K562 (cell line): ENCODE measurements around the gene PCK2. TPM values are rescaled to one million over a fixed set of nuclear protein-coding genes. Genes with fewer than 3 reads are reported as not detected.

Experiments
- ATF1 ChIP-seq, 2 experiments: fragments of 450-650 bp in 1 of 2; IDR thresholded peaks; 2 replicates each; pipeline ENCODE4 v1.6.1; 2016; ENCODE audit warnings: missing compliant biosample characterization in 1 of 2, missing genetic modification characterization in 1 of 2
- BCOR ChIP-seq: fragments of 450-650 bp; IDR thresholded peaks from 2 replicates; pipeline ENCODE4 v1.6.1; 2016
- ELF4 ChIP-seq: fragments of 450-650 bp; formaldehyde crosslinking; IDR thresholded peaks from 2 replicates; pipeline ENCODE4 v1.4.0; 2022; ENCODE audit warnings: missing genetic modification characterization
- ERF ChIP-seq: fragments of 450-650 bp; formaldehyde crosslinking; IDR thresholded peaks from 2 replicates; pipeline ENCODE4 v1.4.0; 2020; ENCODE audit warnings: mild to moderate bottlenecking, mixed read lengths
- FOXJ2 ChIP-seq: fragments of 200-800 bp; sonication (Bioruptor generic); IDR thresholded peaks from 2 replicates; pipeline ENCODE4 v1.6.1; 2016; ENCODE audit warnings: missing genetic modification characterization, missing compliant biosample characterization
- FUS ChIP-seq: fragments of 200-400 bp; formaldehyde crosslinking; optimal IDR thresholded peaks from 2 replicates; pipeline ENCODE3; 2017; ENCODE audit warnings: low read depth, low read length
- GATAD2B ChIP-seq: fragments of 450-650 bp; IDR thresholded peaks from 2 replicates; pipeline ENCODE4 v1.6.1; 2017; ENCODE audit warnings: mild to moderate bottlenecking, borderline replicate concordance
- HMG20B ChIP-seq: fragments of 250-450 bp; sonication (Bioruptor Pico); IDR thresholded peaks from 2 replicates; pipeline ENCODE4 v1.5.0; 2021; ENCODE audit warnings: mild to moderate bottlenecking
- HNRNPL ChIP-seq: fragments of 200-400 bp; formaldehyde crosslinking; IDR thresholded peaks from 2 replicates; pipeline ENCODE4 v1.6.1; 2017; ENCODE audit warnings: low read depth, mild to moderate bottlenecking, low read length
- NFIC ChIP-seq: fragments of 450-650 bp; IDR thresholded peaks from 2 replicates; pipeline ENCODE4 v1.6.1; 2017; ENCODE audit warnings: mild to moderate bottlenecking, inconsistent platforms
- POU5F1 ChIP-seq: fragments of 150-350 bp; IDR thresholded peaks from 2 replicates; pipeline ENCODE4 v1.6.1; 2014; ENCODE audit warnings: borderline replicate concordance, low read length, low read depth, mild to moderate bottlenecking; ENCODE audit not compliant: partially characterized antibody
- RFX5 ChIP-seq: IDR thresholded peaks from 2 replicates; pipeline ENCODE4 v1.6.1; 2011; ENCODE audit warnings: low read depth, mild to moderate bottlenecking, improper control_type of control experiment, low read length
- SMAD4 ChIP-seq: fragments of 250-450 bp; sonication (Bioruptor Pico); conservative IDR thresholded peaks from 2 replicates; pipeline ENCODE4 v1.8.0; 2021; ENCODE audit warnings: inconsistent platforms, mild to moderate bottlenecking, moderate library complexity
- TRIM25 ChIP-seq: fragments of 450-650 bp; IDR thresholded peaks from 2 replicates; pipeline ENCODE4 v1.7.0; 2016; ENCODE audit warnings: borderline replicate concordance
- XRCC5 ChIP-seq: fragments of 200-400 bp; formaldehyde crosslinking; IDR thresholded peaks from 2 replicates; pipeline ENCODE4 v1.6.1; 2017; ENCODE audit warnings: low read depth, mild to moderate bottlenecking, low read length
- ZC3H8 ChIP-seq: fragments of 450-650 bp; IDR thresholded peaks from 2 replicates; pipeline ENCODE4 v1.6.1; 2017
- ZFP30 ChIP-seq: fragments of 250-450 bp; sonication (Bioruptor Pico); IDR thresholded peaks from 2 replicates; pipeline ENCODE4 v1.8.0; 2022; ENCODE audit warnings: moderate library complexity, mild to moderate bottlenecking, inconsistent platforms, borderline replicate concordance
- ZNF696 ChIP-seq: fragments of 250-450 bp; sonication (Bioruptor Pico); conservative IDR thresholded peaks from 2 replicates; pipeline ENCODE4 v1.4.0; 2020; ENCODE audit warnings: mild to moderate bottlenecking, moderate library complexity
- polyA plus RNA-seq, 8 experiments: library from polyadenylated mRNA; depleted of rRNA in 4 of 8; stranded (reverse) in 5 of 8; unstranded in 3 of 8; fragments of >200 nt; fragmentation: Nextera tagmentation in 2 of 8; fragmentation: Illumina TruSeq in 1 of 8; extraction: Ambion mirVana in 2 of 8; extraction: Trizol in 1 of 8; gene quantifications; 2 replicates each; pipeline versions ENCODE4 v1.2.1 to v1.2.3, GENCODE V29; 2011 to 2014; ENCODE audit warnings: inconsistent platforms in 1 of 8, missing spikeins in 1 of 8
- total RNA-seq, 7 experiments: library from RNA; depleted of rRNA in 6 of 7; stranded (reverse); fragments of >200 nt in 6 of 7; fragmentation: Illumina TruSeq in 2 of 7; extraction: Trizol in 2 of 7; gene quantifications; 2 replicates each; pipeline versions ENCODE4 v1.2.1 to v1.2.3, GENCODE V29; 2011 to 2021; ENCODE audit warnings: low replicate concordance in 1 of 7
- TF ChIP-seq, protein P1 (sequence below): sonication (generic); formaldehyde crosslinking; IDR thresholded peaks from 2 replicates; pipeline ENCODE4 v1.8.0; 2022; ENCODE audit warnings: mild to moderate bottlenecking, missing genetic modification reagents
- TF ChIP-seq, protein P2 (sequence below): fragments of 250-450 bp; sonication (Bioruptor Pico); IDR thresholded peaks from 2 replicates; pipeline ENCODE4 v1.5.0; 2020; ENCODE audit warnings: mild to moderate bottlenecking
- TF ChIP-seq, protein P3 (sequence below): sonication (generic); formaldehyde crosslinking; IDR thresholded peaks from 2 replicates; pipeline ENCODE4 v1.8.0; 2023; ENCODE audit warnings: mild to moderate bottlenecking, missing genetic modification reagents

PCK2 gene
- total and polyA plus RNA-seq, 9 of the 15 experiments (the other 6 are each of a cell fraction or from before 2014, with no cell fraction given) = 3.3 to 60.9 (median 30.4) TPM

DNA sequence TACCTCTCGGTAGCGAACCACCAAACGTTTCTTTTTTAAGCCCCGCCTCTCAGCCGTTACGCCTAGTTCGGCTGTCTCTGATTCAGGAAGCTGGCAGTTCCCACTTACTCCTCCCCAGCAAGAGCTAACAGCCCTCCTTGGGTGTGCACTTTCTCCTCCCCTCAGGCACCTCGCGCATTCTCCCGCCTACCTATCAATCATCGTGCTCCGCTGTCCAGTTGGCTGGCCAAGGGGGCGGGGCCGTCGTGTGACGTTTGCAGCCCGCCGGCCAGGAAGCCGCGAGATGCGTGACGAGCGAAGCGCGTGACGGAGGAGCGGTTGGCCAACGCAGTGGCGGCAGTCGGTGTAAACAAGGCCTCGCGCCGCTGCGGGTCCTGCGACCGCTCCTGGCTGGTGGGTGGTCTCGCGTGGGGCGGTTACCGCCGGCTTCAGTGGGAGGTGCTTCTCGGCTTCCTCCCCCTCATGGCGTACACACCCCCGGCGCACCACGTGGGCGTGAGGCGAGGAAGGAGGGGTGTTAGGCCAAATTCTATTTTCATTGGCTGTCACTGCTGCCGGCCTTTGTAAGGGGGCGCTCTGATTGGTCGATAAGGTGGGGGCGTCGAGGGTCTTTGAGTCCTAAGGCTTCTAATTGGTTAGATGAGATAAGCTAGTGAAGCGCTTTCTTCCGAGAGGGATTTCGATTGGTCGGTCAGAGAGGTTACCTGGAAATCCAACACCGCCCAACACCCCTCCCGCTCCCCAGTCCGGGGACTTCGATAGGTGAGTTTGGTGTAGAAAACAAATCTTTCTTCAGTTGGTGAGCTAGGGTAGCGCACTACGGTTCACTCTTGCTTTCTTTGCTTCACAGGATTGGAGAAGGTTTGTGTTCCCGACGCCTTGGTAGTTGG is 20.7 kb downstream of the PCK2 start, which contains the start of the genes DCAF11 and NRL (continued):
- TF ChIP-seq POU5F1 = no peak
- no peak; the same call in 1 of the 2 replicates for TF ChIP-seq SMAD4
- no peak for TF ChIP-seq FOXJ2 (tag)
- TF ChIP-seq HMG20B = no peak
- TF ChIP-seq ELF4 = no peak
- TF ChIP-seq TRIM25 = no peak
- no peak for TF ChIP-seq FUS
- TF ChIP-seq HNRNPL = no peak
- TF ChIP-seq NFIC = 0 out of 2 replicates have a peak, but pooled peaks have one; percentile 2
- TF ChIP-seq, protein P1, sequence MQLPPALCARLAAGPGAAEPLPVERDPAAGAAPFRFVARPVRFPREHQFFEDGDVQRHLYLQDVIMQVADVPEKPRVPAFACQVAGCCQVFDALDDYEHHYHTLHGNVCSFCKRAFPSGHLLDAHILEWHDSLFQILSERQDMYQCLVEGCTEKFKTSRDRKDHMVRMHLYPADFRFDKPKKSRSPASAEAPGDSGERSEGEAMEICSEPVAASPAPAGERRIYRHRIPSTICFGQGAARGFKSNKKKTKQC (CRISPR knock-in tag) = peak; percentile 66; the same call in 1 of the 2 replicates
- TF ChIP-seq ZC3H8 = no peak
- no peak for TF ChIP-seq BCOR
- 0 out of 2 replicates have a peak, but pooled peaks have one; percentile 25 for TF ChIP-seq XRCC5
- TF ChIP-seq ZNF696 (CRISPR knock-in tag) = no peak
- no peak; the same call in 1 of the 2 replicates for TF ChIP-seq GATAD2B
- TF ChIP-seq, protein P2, sequence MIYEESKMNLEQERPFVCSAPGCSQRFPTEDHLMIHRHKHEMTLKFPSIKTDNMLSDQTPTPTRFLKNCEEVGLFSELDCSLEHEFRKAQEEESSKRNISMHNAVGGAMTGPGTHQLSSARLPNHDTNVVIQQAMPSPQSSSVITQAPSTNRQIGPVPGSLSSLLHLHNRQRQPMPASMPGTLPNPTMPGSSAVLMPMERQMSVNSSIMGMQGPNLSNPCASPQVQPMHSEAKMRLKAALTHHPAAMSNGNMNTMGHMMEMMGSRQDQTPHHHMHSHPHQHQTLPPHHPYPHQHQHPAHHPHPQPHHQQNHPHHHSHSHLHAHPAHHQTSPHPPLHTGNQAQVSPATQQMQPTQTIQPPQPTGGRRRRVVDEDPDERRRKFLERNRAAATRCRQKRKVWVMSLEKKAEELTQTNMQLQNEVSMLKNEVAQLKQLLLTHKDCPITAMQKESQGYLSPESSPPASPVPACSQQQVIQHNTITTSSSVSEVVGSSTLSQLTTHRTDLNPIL (CRISPR knock-in tag) = no peak
- TF ChIP-seq RFX5 = peak; percentile 22; the same call in 1 of the 2 replicates
- no peak for TF ChIP-seq ERF (CRISPR knock-in tag)
- TF ChIP-seq ZFP30 (CRISPR knock-in tag) = no peak
- TF ChIP-seq, protein P3, sequence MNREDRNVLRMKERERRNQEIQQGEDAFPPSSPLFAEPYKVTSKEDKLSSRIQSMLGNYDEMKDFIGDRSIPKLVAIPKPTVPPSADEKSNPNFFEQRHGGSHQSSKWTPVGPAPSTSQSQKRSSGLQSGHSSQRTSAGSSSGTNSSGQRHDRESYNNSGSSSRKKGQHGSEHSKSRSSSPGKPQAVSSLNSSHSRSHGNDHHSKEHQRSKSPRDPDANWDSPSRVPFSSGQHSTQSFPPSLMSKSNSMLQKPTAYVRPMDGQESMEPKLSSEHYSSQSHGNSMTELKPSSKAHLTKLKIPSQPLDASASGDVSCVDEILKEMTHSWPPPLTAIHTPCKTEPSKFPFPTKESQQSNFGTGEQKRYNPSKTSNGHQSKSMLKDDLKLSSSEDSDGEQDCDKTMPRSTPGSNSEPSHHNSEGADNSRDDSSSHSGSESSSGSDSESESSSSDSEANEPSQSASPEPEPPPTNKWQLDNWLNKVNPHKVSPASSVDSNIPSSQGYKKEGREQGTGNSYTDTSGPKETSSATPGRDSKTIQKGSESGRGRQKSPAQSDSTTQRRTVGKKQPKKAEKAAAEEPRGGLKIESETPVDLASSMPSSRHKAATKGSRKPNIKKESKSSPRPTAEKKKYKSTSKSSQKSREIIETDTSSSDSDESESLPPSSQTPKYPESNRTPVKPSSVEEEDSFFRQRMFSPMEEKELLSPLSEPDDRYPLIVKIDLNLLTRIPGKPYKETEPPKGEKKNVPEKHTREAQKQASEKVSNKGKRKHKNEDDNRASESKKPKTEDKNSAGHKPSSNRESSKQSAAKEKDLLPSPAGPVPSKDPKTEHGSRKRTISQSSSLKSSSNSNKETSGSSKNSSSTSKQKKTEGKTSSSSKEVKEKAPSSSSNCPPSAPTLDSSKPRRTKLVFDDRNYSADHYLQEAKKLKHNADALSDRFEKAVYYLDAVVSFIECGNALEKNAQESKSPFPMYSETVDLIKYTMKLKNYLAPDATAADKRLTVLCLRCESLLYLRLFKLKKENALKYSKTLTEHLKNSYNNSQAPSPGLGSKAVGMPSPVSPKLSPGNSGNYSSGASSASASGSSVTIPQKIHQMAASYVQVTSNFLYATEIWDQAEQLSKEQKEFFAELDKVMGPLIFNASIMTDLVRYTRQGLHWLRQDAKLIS (CRISPR knock-in tag) = 0 out of 2 replicates have a peak, but pooled peaks have one; percentile 25
- TF ChIP-seq ATF1 (CRISPR knock-in tag; IDR thresholded peaks at IDR 0.05) = peak; percentile 71; the same call in 1 of the 2 replicates
- peak; percentile 98 for TF ChIP-seq ATF1 (tag; IDR thresholded peaks at IDR 0.05)
